Liver (tissue), 9 donors: ENCODE results near the gene GRIP1. TPM values are rescaled to one million over a fixed set of nuclear protein-coding genes. Genes with fewer than 3 reads are reported as not detected.
A peak's percentile ranks its signal among the peaks of the same experiment; 100 is the strongest.

ENCODE experiments used
- DNase-seq: peaks from one replicate; pipeline ENCODE4 v3.0.0-alpha.2; 2017; ENCODE audit warnings: low spot score
- H3K27ac ChIP-seq, 2 donors: one replicate each; pipeline ENCODE4 v1.7.0; 2013; ENCODE audit warnings: inconsistent platforms in 2 of 2, low read length in 2 of 2, control low read depth in 1 of 2, low read depth in 1 of 2, mild to moderate bottlenecking in 1 of 2
- H3K27me3 ChIP-seq, 4 donors: one replicate each; pipeline versions ENCODE4 v1.6.1 to v1.7.0; 2013; ENCODE audit warnings: low read length in 3 of 4, inconsistent platforms in 1 of 4, mild to moderate bottlenecking in 1 of 4, moderate library complexity in 1 of 4; ENCODE audit not compliant: control insufficient read depth in 4 of 4, insufficient read depth in 4 of 4
- H3K36me3 ChIP-seq, 4 donors: one replicate each; pipeline versions ENCODE4 v1.6.1 to v1.7.0; 2013; ENCODE audit warnings: low read length in 3 of 4, mild to moderate bottlenecking in 3 of 4, low read depth in 1 of 4, moderate library complexity in 1 of 4; ENCODE audit not compliant: control insufficient read depth in 4 of 4, insufficient read depth in 3 of 4
- H3K4me1 ChIP-seq, 4 donors: one replicate each; pipeline versions ENCODE4 v1.6.1 to v1.7.0; 2013; ENCODE audit warnings: low read length in 3 of 4, mild to moderate bottlenecking in 3 of 4, moderate library complexity in 1 of 4; ENCODE audit not compliant: control insufficient read depth in 4 of 4, insufficient read depth in 4 of 4
- H3K4me3 ChIP-seq, 3 donors: one replicate each; pipeline versions ENCODE4 v1.6.1 to v1.7.0; 2013; ENCODE audit warnings: low read length in 3 of 3, control low read depth in 1 of 3, low read depth in 1 of 3, mild to moderate bottlenecking in 1 of 3
- H3K9ac ChIP-seq, 2 donors: one replicate each; pipeline ENCODE4 v1.7.0; 2013; ENCODE audit warnings: low read length in 2 of 2, mild to moderate bottlenecking in 2 of 2, moderate library complexity in 2 of 2, control low read depth in 1 of 2, low read depth in 1 of 2
- H3K9me3 ChIP-seq, 4 donors: one replicate each; pipeline versions ENCODE4 v1.6.1 to v1.7.0; 2013; ENCODE audit warnings: low read length in 3 of 4; ENCODE audit not compliant: control insufficient read depth in 4 of 4
- CTCF ChIP-seq: fragments of 150-350 bp; IDR thresholded peaks from 2 replicates; pipeline ENCODE4 v1.5.1; 2017; ENCODE audit warnings: improper control_type of control experiment, low read depth, low read length; ENCODE audit not compliant: missing input control
- HNF4A ChIP-seq, 2 donors: conservative IDR thresholded peaks; 2 replicates each; pipeline ENCODE4 v1.6.1; 2016; ENCODE audit warnings: antibody characterized with exemption in 2 of 2, mild to moderate bottlenecking in 2 of 2
- HNF4G ChIP-seq: IDR thresholded peaks from 2 replicates; pipeline ENCODE4 v1.6.1; 2016; ENCODE audit warnings: antibody characterized with exemption
- JUND ChIP-seq, 2 donors: IDR thresholded peaks; 2 replicates each; pipeline ENCODE4 v1.6.1; 2016; ENCODE audit warnings: antibody characterized with exemption in 2 of 2
- NR2F2 ChIP-seq: IDR thresholded peaks from 2 replicates; pipeline ENCODE4 v1.6.1; 2016; ENCODE audit warnings: antibody characterized with exemption
- RAD21 ChIP-seq, 2 donors: IDR thresholded peaks; 2 replicates each; pipeline ENCODE4 v1.6.1; 2016; ENCODE audit warnings: antibody characterized with exemption in 2 of 2, mild to moderate bottlenecking in 2 of 2
- RXRA ChIP-seq, 2 donors: IDR thresholded peaks; 2 replicates each; pipeline ENCODE4 v1.6.1; 2017 to 2018; ENCODE audit warnings: antibody characterized with exemption in 2 of 2, mild to moderate bottlenecking in 1 of 2
- SP1 ChIP-seq: IDR thresholded peaks from 2 replicates; pipeline ENCODE4 v1.6.1; 2018; ENCODE audit warnings: antibody characterized with exemption, mild to moderate bottlenecking
- TAF1 ChIP-seq: conservative IDR thresholded peaks from 2 replicates; pipeline ENCODE4 v1.6.1; 2016; ENCODE audit warnings: antibody characterized with exemption, mild to moderate bottlenecking
- YY1 ChIP-seq: IDR thresholded peaks from 2 replicates; pipeline ENCODE4 v1.6.1; 2016; ENCODE audit warnings: antibody characterized with exemption, mild to moderate bottlenecking
- WGBS: extraction: QIAGEN DNeasy Blood & Tissue Kit; methylation state at CpG from one replicate; pipeline ENCODE4 v1.1.7; 2013; 5-methylcytosine and 5-hydroxymethylcytosine counted together
- polyA plus RNA-seq, 2 donors: library from polyadenylated mRNA; stranded (reverse) in 1 of 2; unstranded in 1 of 2; fragments of 200-250 nt in 1 of 2; fragments of >200 nt in 1 of 2; fragmentation: Nextera tagmentation in 1 of 2; extraction: Ambion mirVana in 1 of 2; gene quantifications; one replicate each; pipeline versions ENCODE4 v1.2.1 to v1.2.3, GENCODE V29; 2013 to 2015
- total RNA-seq, 2 donors: library from RNA; depleted of rRNA; stranded (reverse); fragments of >200 nt; gene quantifications; one replicate each; pipeline ENCODE4 v1.2.3, GENCODE V29; 2014
- TF ChIP-seq, protein P1 (sequence below): IDR thresholded peaks from 2 replicates; pipeline ENCODE4 v1.6.1; 2016; ENCODE audit warnings: antibody characterized with exemption, mild to moderate bottlenecking
- donor health status: healthy.
- donor health status: healthy.
- donor health status: healthy.
- donor health status: healthy.
- donor health status: healthy.

Gene GRIP1
- total and polyA plus RNA-seq, 4 donors: 0.05 to 1.5 (median 0.24) TPM

DNA sequence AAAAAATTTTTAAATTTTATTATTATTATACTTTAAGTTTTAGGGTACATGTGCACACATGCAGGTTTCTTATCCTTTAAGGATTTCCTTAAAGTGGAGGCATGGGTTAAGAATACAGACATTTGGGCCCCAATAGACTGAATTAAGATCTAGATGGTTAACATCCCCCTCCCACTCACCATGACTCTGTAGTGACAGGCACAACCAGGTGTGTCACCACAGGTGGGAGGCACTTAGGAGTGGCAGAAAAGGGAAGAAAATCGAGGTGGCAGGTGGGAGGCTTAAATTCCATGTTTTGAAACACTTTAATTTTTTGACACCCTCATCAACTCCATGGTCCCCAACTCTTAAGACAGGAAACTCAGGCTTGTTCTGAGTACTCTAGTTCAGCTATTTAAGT, 37.6 kb upstream of the GRIP1 start:
- H3K9ac ChIP-seq: no peak overlapping the region
- H3K4me1 ChIP-seq: no peaks in the 10 kb centered on the region
- 21% methylated on average over 1 of the region's 1 CpG for WGBS
- no peak for DNase-seq
- H3K27me3 ChIP-seq: no peaks in the 10 kb centered on the region
- no peaks in the 10 kb centered on the region for H3K36me3 ChIP-seq
- no peak for TF ChIP-seq YY1
- no peak for TF ChIP-seq JUND (IDR thresholded peaks at IDR 0.05)
- no peak for TF ChIP-seq HNF4A (conservative IDR thresholded peaks at IDR 0.05)
- TF ChIP-seq CTCF: no peak
- TF ChIP-seq NR2F2: no peak
- H3K4me3 ChIP-seq: no peak overlapping the region
- no peaks in the 10 kb centered on the region for H3K9me3 ChIP-seq
- H3K27ac ChIP-seq: no peak overlapping the region

DNA sequence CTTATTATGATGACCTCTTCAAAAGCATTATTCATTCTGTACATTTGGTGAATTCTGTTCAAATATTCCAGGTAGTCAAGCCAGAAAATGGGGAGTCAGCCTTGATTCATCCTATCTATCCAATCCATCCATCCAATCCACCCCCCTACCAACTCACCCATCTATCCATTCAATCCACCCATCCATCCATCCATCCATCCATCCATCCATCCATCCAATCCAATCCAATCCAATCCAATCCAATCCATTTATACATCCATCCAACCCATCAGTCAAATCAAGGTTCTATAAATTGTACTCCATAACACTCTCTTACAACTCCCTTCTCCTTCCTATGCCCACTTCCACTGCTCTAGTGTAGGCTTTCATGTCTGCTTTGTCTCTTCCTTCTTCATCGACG, 35.8 kb upstream of the GRIP1 start:
- no peak for DNase-seq
- H3K27me3 ChIP-seq: no peaks in the 10 kb centered on the region
- 78% methylated on average over 2 of the region's 2 CpGs for WGBS
- no peak overlapping the region for H3K4me3 ChIP-seq
- no peaks in the 10 kb centered on the region for H3K4me1 ChIP-seq
- H3K36me3 ChIP-seq: no peaks in the 10 kb centered on the region
- no peaks in the 10 kb centered on the region for H3K9me3 ChIP-seq
- TF ChIP-seq JUND (IDR thresholded peaks at IDR 0.05): no peak
- TF ChIP-seq RAD21 (IDR thresholded peaks at IDR 0.05): no peak
- no peak for TF ChIP-seq RXRA (IDR thresholded peaks at IDR 0.05)
- TF ChIP-seq, protein P1, sequence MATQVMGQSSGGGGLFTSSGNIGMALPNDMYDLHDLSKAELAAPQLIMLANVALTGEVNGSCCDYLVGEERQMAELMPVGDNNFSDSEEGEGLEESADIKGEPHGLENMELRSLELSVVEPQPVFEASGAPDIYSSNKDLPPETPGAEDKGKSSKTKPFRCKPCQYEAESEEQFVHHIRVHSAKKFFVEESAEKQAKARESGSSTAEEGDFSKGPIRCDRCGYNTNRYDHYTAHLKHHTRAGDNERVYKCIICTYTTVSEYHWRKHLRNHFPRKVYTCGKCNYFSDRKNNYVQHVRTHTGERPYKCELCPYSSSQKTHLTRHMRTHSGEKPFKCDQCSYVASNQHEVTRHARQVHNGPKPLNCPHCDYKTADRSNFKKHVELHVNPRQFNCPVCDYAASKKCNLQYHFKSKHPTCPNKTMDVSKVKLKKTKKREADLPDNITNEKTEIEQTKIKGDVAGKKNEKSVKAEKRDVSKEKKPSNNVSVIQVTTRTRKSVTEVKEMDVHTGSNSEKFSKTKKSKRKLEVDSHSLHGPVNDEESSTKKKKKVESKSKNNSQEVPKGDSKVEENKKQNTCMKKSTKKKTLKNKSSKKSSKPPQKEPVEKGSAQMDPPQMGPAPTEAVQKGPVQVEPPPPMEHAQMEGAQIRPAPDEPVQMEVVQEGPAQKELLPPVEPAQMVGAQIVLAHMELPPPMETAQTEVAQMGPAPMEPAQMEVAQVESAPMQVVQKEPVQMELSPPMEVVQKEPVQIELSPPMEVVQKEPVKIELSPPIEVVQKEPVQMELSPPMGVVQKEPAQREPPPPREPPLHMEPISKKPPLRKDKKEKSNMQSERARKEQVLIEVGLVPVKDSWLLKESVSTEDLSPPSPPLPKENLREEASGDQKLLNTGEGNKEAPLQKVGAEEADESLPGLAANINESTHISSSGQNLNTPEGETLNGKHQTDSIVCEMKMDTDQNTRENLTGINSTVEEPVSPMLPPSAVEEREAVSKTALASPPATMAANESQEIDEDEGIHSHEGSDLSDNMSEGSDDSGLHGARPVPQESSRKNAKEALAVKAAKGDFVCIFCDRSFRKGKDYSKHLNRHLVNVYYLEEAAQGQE: no peak
- no peak for TF ChIP-seq HNF4G
- TF ChIP-seq NR2F2: no peak
- no peak for TF ChIP-seq SP1
- no peak for TF ChIP-seq TAF1
- no peak overlapping the region for H3K9ac ChIP-seq
- no peak overlapping the region for H3K27ac ChIP-seq

DNA sequence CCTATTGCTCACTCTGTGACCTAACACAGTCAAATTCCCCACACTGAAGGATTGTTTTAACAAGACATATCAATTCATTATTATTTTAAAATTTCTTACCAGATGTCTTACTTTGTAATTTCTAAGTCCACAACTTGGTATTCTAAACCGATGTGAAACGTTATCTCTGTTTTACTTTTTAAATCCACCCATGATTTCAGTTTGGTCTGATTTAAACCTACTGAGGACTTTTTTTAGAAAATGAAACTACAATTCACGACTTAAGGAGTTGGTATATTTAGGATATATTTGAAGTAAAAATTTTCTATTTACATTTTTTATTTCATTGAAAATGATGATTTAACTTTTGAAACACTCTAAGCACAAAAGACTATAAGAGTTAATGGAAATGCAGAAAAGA, 35.1 kb upstream of the GRIP1 start:
- H3K4me3 ChIP-seq: no peak overlapping the region
- WGBS: 44% methylated on average over 3 of the region's 3 CpGs
- no peak for TF ChIP-seq RAD21 (IDR thresholded peaks at IDR 0.05)
- no peak for DNase-seq
- H3K9me3 ChIP-seq: no peaks in the 10 kb centered on the region
- H3K36me3 ChIP-seq: no peaks in the 10 kb centered on the region
- no peaks in the 10 kb centered on the region for H3K4me1 ChIP-seq
- H3K27ac ChIP-seq: no peak overlapping the region
- H3K27me3 ChIP-seq: no peaks in the 10 kb centered on the region
- peak overlapping the region in 1 of 2 donors; percentile 24 for H3K9ac ChIP-seq
